ENCODE measurements around the gene LRRC63. TPM values are rescaled to one million over a fixed set of nuclear protein-coding genes. Genes with fewer than 3 reads are reported as not detected.

The LRRC63 gene
- polyA plus RNA-seq, 3 donors, result 0.14 to 0.18 TPM; not detected in 1

DNA sequence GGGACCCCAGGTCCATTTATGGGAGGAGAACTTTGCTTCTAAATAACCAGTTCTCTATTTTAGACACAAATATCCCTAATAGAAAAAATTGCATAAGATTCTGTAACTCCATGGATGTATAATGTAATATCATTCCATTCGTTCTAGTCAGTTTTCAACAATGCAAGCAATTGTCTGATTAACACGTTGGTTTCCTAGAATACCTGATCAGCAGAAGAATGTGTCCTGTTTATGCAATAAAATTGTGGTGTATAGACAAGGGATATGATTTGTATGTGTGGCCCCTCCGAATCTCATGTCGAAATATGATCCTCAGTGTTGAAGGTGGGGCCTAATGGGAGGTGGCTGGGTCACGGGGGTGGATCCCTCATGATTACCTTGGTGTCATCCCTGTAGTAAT is 113.2 kb downstream of the LRRC63 start:
- DNase-seq (ENCODE audit: extremely low read depth in 1 of 11, low read depth in 9 of 11, low spot score in 4 of 11), result no peak

Other genes with a start within 250 kb of the LRRC63 start
- 10 to 100 TPM; 64.1 to 80.8 (median 71.3) TPM for gene ZC3H13, start 159.2 kb upstream of the LRRC63 start, polyA plus RNA-seq (ENCODE audit: insufficient read length in 3 of 3)
- under 1 TPM; 0.14 to 0.23 (median 0.15) TPM for gene CPB2, start 106.9 kb upstream of the LRRC63 start, polyA plus RNA-seq (ENCODE audit: insufficient read length in 3 of 3)
- gene LCP1, start 29.8 kb upstream of the LRRC63 start, polyA plus RNA-seq (ENCODE audit: insufficient read length in 3 of 3), result 10 to 100 TPM in 1 of 3 donors, 1 to 10 TPM in 2; 8.7 to 11.5 (median 9.7) TPM
- 1 to 10 TPM; 2.0 to 2.5 (median 2.2) TPM for gene RUBCNL, start 175.3 kb downstream of the LRRC63 start, polyA plus RNA-seq (ENCODE audit: insufficient read length in 3 of 3)